ENCODE data around the gene MAPK1IP1L. TPM values are rescaled to one million over a fixed set of nuclear protein-coding genes. Genes with fewer than 3 reads are reported as not detected.
A peak's percentile ranks its signal among the peaks of the same experiment; 100 is the strongest.

Gene MAPK1IP1L
- total RNA-seq, 1 experiment from 2014 or later: 97.9 TPM

GRCh38 chr14:55111122-55111708 is 59.8 kb downstream of the MAPK1IP1L start:
- ChIA-PET CTCF (interaction anchor here (0.6 to 1.7 kb wide), 9 partner anchors 8 to 60 kb away, joined by 3 to 7 read pairs (median 3); partner anchors contain the start of genes LGALS3 and MAPK1IP1L), POLR2A (no interaction called here)
- Mint-ChIP-seq H3K4me3 (no peak overlapping the region), H3K9me3 (no peaks in the 10 kb centered on the region), H3K36me3 (no peaks in the 10 kb centered on the region), H3K27ac (no peak overlapping the region), H3K4me1 (peaks cover 10% of the 10 kb centered on the region), H3K27me3 (ENCODE audit: low read depth) (peaks cover 2% of the 10 kb centered on the region; the same call in 1 of the 2 replicates)
- TF ChIP-seq NFYB (CRISPR knock-in tag; conservative IDR thresholded peaks at IDR 0.05; ENCODE audit: low read depth) (no peak), AR (CRISPR knock-in tag; IDR thresholded peaks at IDR 0.05) (no peak), ATF2 (CRISPR knock-in tag; IDR thresholded peaks at IDR 0.05; ENCODE audit: borderline replicate concordance, low read depth) (no peak), E2F4 (CRISPR knock-in tag; IDR thresholded peaks at IDR 0.05; ENCODE audit: borderline replicate concordance, low read depth) (no peak), ZNF532 (CRISPR knock-in tag; IDR thresholded peaks at IDR 0.05; ENCODE audit: borderline replicate concordance) (no peak), OVOL2 (CRISPR knock-in tag; IDR thresholded peaks at IDR 0.05; ENCODE audit: borderline replicate concordance) (no peak), ZSCAN18 (CRISPR knock-in tag; IDR thresholded peaks at IDR 0.05) (no peak), TP53 (CRISPR knock-in tag; IDR thresholded peaks at IDR 0.05) (no peak)
- no peak for DNase-seq (ENCODE audit: low spot score)
- ATAC-seq: peak; percentile 44

- ATAC-seq (no peak), DNase-seq (ENCODE audit: low spot score) (no peak)
- POLR2A ChIA-PET: no interaction called here
- CTCF ChIA-PET: no interaction called here
- Mint-ChIP-seq H3K36me3 (no peaks in the 10 kb centered on the region), H3K9me3 (no peaks in the 10 kb centered on the region), H3K4me3 (no peak overlapping the region), H3K27me3 (ENCODE audit: low read depth) (peaks cover 2% of the 10 kb centered on the region; the same call in 1 of the 2 replicates), H3K27ac (no peak overlapping the region), H3K4me1 (no peaks in the 10 kb centered on the region)
- TF ChIP-seq ZNF263 (CRISPR knock-in tag; IDR thresholded peaks at IDR 0.05; ENCODE audit: low read depth): no peak
- no peak for TF ChIP-seq MYBL2 (CRISPR knock-in tag; IDR thresholded peaks at IDR 0.05)
- no peak for TF ChIP-seq GTF2I (CRISPR knock-in tag; conservative IDR thresholded peaks at IDR 0.05)
- no peak for TF ChIP-seq ZNF317 (CRISPR knock-in tag; IDR thresholded peaks at IDR 0.05; ENCODE audit: borderline replicate concordance, low read depth)
- no peak for TF ChIP-seq ZNF512 (CRISPR knock-in tag; IDR thresholded peaks at IDR 0.05; ENCODE audit: borderline replicate concordance)
- TF ChIP-seq MXD4 (CRISPR knock-in tag; IDR thresholded peaks at IDR 0.05; ENCODE audit: borderline replicate concordance): no peak
- TF ChIP-seq NR1H2 (CRISPR knock-in tag; IDR thresholded peaks at IDR 0.05): no peak
- TF ChIP-seq ZSCAN18 (CRISPR knock-in tag; IDR thresholded peaks at IDR 0.05): no peak
- TF ChIP-seq STAT6 (CRISPR knock-in tag; conservative IDR thresholded peaks at IDR 0.05; ENCODE audit: low read depth): no peak
Measured at GRCh38 chr14:55114720-55115119, 63.3 kb downstream of the MAPK1IP1L start.
